AG04450 (cell line): ENCODE results near the gene SEMA5B. TPM values are rescaled to one million over a fixed set of nuclear protein-coding genes. Genes with fewer than 3 reads are reported as not detected.

Experiments
- CTCF ChIA-PET: fragments of 300-600, 350-600 bp; formaldehyde crosslinking; extraction: SDS; loops from one replicate; lab custom pipeline; 2022; ENCODE audit warnings: antibody characterized with exemption, inconsistent platforms; lab: Charles Lee
- POLR2A ChIA-PET: fragments of 350-600 bp; formaldehyde crosslinking; extraction: SDS; loops from one replicate; lab custom pipeline; 2021; ENCODE audit warnings: antibody characterized with exemption, inconsistent platforms; lab: Yijun Ruan, JAX
- DNase-seq: peaks from one replicate; pipeline ENCODE4 v3.0.0-alpha.2; 2011; ENCODE audit warnings: low read depth, low spot score
- H3K27ac ChIP-seq: one replicate; pipeline ENCODE4 v1.5.1; 2012; ENCODE audit warnings: low read depth, low read length, control low read depth
- H3K27me3 ChIP-seq: one replicate; pipeline ENCODE4 v1.6.0; 2012; ENCODE audit warnings: low read length; ENCODE audit not compliant: control insufficient read depth, insufficient read depth
- H3K4me3 ChIP-seq: 2 replicates; pipeline ENCODE4 v1.5.1; 2011; ENCODE audit warnings: mild to moderate bottlenecking, low read depth, low read length, control low read depth
- H3K9me3 ChIP-seq: 2 replicates; pipeline ENCODE4 v1.5.1; 2012; ENCODE audit warnings: low read length; ENCODE audit not compliant: control insufficient read depth, insufficient read depth
- CTCF ChIP-seq: IDR thresholded peaks from 2 replicates; pipeline ENCODE4 v1.5.1; 2011; ENCODE audit warnings: low read depth, low read length, control low read depth, inconsistent platforms
- polyA plus RNA-seq: library from polyadenylated mRNA; depleted of rRNA; stranded (reverse); fragments of >200 nt; gene quantifications from 2 replicates; pipeline ENCODE4 v1.2.3, GENCODE V29; 2011

Gene SEMA5B
- polyA plus RNA-seq, 1 experiment = not detected

- CTCF ChIA-PET = no interaction called here
- peaks cover 86% of the 10 kb centered on the region for H3K27me3 ChIP-seq
- no peak for DNase-seq
- H3K27ac ChIP-seq = no peak overlapping the region
- POLR2A ChIA-PET = no interaction called here
- no peak overlapping the region for H3K4me3 ChIP-seq
- TF ChIP-seq CTCF = no peak
- H3K9me3 ChIP-seq = no peaks in the 10 kb centered on the region
Measured at GRCh38 chr3:122989856-122990575, 37.5 kb downstream of the SEMA5B start.

- ChIA-PET CTCF (no interaction called here), POLR2A (no interaction called here)
- no peak for DNase-seq
- no peak overlapping the region for H3K4me3 ChIP-seq
- H3K27me3 ChIP-seq = peaks cover 74% of the 10 kb centered on the region
- H3K27ac ChIP-seq = no peak overlapping the region
- no peaks in the 10 kb centered on the region for H3K9me3 ChIP-seq
- TF ChIP-seq CTCF = no peak
Measured at GRCh38 chr3:122988508-122988907, 39.1 kb downstream of the SEMA5B start.

GRCh38 chr3:122987736-122988319 lies 39.7 kb downstream of the SEMA5B start:
- ChIA-PET POLR2A (no interaction called here), CTCF (no interaction called here)
- Histone ChIP-seq H3K27me3 (peaks cover 67% of the 10 kb centered on the region), H3K9me3 (no peaks in the 10 kb centered on the region), H3K27ac (no peak overlapping the region), H3K4me3 (no peak overlapping the region)
- TF ChIP-seq CTCF = no peak
- no peak for DNase-seq

- TF ChIP-seq CTCF = no peak
- POLR2A ChIA-PET = no interaction called here
- DNase-seq = no peak
- Histone ChIP-seq H3K27ac (no peak overlapping the region), H3K9me3 (no peaks in the 10 kb centered on the region), H3K4me3 (no peak overlapping the region), H3K27me3 (peaks cover 64% of the 10 kb centered on the region)
- CTCF ChIA-PET = no interaction called here
Measured at GRCh38 chr3:122987231-122987630, 40.3 kb downstream of the SEMA5B start.

- Histone ChIP-seq H3K27me3 (peaks cover 64% of the 10 kb centered on the region), H3K27ac (no peak overlapping the region)
- CTCF ChIA-PET = no interaction called here
Measured at GRCh38 chr3:122986693-122987179, 40.8 kb downstream of the SEMA5B start.

More at GRCh38 chr3:122986693-122987179, 40.8 kb downstream of the SEMA5B start:
- Histone ChIP-seq H3K9me3 (no peaks in the 10 kb centered on the region), H3K4me3 (no peak overlapping the region)
- TF ChIP-seq CTCF = no peak
- POLR2A ChIA-PET = no interaction called here
- no peak for DNase-seq
